ENCODE measurements around the gene GRIN1. TPM values are rescaled to one million over a fixed set of nuclear protein-coding genes. Genes with fewer than 3 reads are reported as not detected.

The GRIN1 gene
- total RNA-seq, 1 donor from 2014 or later = 0.77 TPM

DNA sequence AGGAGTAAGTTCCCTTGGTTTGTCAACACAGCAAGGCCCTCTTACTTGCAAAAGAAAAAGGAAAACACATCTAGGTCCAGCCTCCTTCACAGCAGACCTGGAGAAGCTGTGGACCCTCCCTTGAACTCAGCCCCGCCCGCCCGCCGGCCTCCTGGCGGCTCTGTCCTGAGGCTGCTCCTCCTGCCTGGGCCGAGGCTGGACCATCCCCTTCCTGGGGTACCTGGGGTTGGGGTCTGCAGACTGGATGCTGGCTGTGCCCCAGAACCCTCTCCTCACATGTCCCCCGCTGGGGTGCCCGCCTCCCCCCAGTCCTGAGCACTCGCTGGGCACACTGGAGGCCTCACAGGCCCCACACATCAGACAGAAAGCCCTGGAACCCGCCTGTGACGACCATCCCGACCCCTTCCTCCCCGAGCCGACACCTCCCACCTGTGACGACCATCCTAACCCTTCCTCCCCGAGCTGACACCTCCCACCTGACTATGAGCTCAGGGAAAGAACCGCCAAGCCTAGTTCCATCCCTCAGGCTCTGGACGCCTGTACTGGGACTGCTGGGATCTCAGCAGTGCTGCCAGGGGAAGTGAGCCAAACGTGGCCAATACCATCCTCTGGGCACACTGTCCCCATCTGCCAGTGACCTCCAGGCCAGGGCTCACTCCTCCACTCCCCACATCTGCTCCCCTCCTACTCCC, 40.1 kb downstream of the GRIN1 start:
- DNase-seq (ENCODE audit: low spot score, unreplicated experiment) = no peak
- peaks cover 9% of the 10 kb centered on the region for H3K36me3 Mint-ChIP-seq (ENCODE audit: insufficient read depth)
- no peak overlapping the region for H3K27ac Mint-ChIP-seq
- peaks cover 7% of the 10 kb centered on the region for H3K27me3 Mint-ChIP-seq
- no peaks in the 10 kb centered on the region for H3K9me3 Mint-ChIP-seq (ENCODE audit: low read depth)
- no peak overlapping the region for H3K4me3 Mint-ChIP-seq (ENCODE audit: low read depth)
- TF ChIP-seq, protein P1, sequence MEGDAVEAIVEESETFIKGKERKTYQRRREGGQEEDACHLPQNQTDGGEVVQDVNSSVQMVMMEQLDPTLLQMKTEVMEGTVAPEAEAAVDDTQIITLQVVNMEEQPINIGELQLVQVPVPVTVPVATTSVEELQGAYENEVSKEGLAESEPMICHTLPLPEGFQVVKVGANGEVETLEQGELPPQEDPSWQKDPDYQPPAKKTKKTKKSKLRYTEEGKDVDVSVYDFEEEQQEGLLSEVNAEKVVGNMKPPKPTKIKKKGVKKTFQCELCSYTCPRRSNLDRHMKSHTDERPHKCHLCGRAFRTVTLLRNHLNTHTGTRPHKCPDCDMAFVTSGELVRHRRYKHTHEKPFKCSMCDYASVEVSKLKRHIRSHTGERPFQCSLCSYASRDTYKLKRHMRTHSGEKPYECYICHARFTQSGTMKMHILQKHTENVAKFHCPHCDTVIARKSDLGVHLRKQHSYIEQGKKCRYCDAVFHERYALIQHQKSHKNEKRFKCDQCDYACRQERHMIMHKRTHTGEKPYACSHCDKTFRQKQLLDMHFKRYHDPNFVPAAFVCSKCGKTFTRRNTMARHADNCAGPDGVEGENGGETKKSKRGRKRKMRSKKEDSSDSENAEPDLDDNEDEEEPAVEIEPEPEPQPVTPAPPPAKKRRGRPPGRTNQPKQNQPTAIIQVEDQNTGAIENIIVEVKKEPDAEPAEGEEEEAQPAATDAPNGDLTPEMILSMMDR (IDR thresholded peaks at IDR 0.05; ENCODE audit: unreplicated experiment) = no peak
- no peaks in the 10 kb centered on the region for H3K4me1 Mint-ChIP-seq (ENCODE audit: low read depth)

- no peak overlapping the region for H3K4me3 Mint-ChIP-seq (ENCODE audit: low read depth)
- DNase-seq (ENCODE audit: low spot score, unreplicated experiment) = no peak
- H3K4me1 Mint-ChIP-seq (ENCODE audit: low read depth) = no peaks in the 10 kb centered on the region
- H3K27me3 Mint-ChIP-seq = peaks cover 7% of the 10 kb centered on the region
- H3K27ac Mint-ChIP-seq = no peak overlapping the region
- TF ChIP-seq, protein P1 (IDR thresholded peaks at IDR 0.05; ENCODE audit: unreplicated experiment) = no peak
- no peaks in the 10 kb centered on the region for H3K9me3 Mint-ChIP-seq (ENCODE audit: low read depth)
- peaks cover 9% of the 10 kb centered on the region for H3K36me3 Mint-ChIP-seq (ENCODE audit: insufficient read depth)
These were observed 40.8 kb downstream of the GRIN1 start for GRCh38 chr9:137179761-137180160.

- no peak overlapping the region for H3K4me3 Mint-ChIP-seq (ENCODE audit: low read depth)
- H3K27me3 Mint-ChIP-seq = peaks cover 7% of the 10 kb centered on the region
- no peak overlapping the region for H3K27ac Mint-ChIP-seq
- no peaks in the 10 kb centered on the region for H3K4me1 Mint-ChIP-seq (ENCODE audit: low read depth)
- no peaks in the 10 kb centered on the region for H3K9me3 Mint-ChIP-seq (ENCODE audit: low read depth)
- DNase-seq (ENCODE audit: low spot score, unreplicated experiment) = no peak
- H3K36me3 Mint-ChIP-seq (ENCODE audit: insufficient read depth) = peaks cover 9% of the 10 kb centered on the region
- TF ChIP-seq, protein P1 (IDR thresholded peaks at IDR 0.05; ENCODE audit: unreplicated experiment) = no peak
These were observed 41.5 kb downstream of the GRIN1 start for GRCh38 chr9:137180491-137180890.

GRCh38 chr9:137181680-137182079, 42.7 kb downstream of the GRIN1 start:
- Mint-ChIP-seq H3K27ac (no peak overlapping the region), H3K36me3 (ENCODE audit: insufficient read depth) (peaks cover 9% of the 10 kb centered on the region), H3K9me3 (ENCODE audit: low read depth) (no peaks in the 10 kb centered on the region), H3K4me1 (ENCODE audit: low read depth) (peaks cover under 1% of the 10 kb centered on the region), H3K27me3 (no peaks in the 10 kb centered on the region), H3K4me3 (ENCODE audit: low read depth) (no peak overlapping the region)
- TF ChIP-seq, protein P1 (IDR thresholded peaks at IDR 0.05; ENCODE audit: unreplicated experiment) = no peak
- no peak for DNase-seq (ENCODE audit: low spot score, unreplicated experiment)

DNA sequence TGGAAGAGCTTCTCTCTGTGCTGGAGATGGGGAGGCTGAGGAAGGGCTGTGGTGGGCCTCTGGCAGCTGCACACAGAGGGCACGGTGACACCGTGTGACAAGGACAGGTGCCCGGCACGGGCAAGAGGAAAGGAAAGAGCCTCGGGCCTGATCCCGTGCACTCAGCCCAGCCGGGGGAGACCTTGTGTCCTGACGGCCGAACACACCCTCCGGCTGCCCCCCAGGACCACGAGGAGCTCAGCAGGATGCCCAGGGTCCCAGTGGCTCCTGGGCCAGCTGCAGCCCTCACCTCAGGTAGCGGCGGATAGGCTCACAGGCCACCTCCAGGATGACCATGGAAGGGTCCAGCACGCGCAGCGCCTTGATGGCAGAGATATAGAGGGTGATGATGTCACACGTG, 43.9 kb downstream of the GRIN1 start:
- H3K4me3 Mint-ChIP-seq (ENCODE audit: low read depth) = no peak overlapping the region
- no peak for DNase-seq (ENCODE audit: low spot score, unreplicated experiment)
- H3K36me3 Mint-ChIP-seq (ENCODE audit: insufficient read depth) = peaks cover 4% of the 10 kb centered on the region
- H3K27ac Mint-ChIP-seq = no peak overlapping the region
- H3K9me3 Mint-ChIP-seq (ENCODE audit: low read depth) = no peaks in the 10 kb centered on the region
- TF ChIP-seq, protein P1 (IDR thresholded peaks at IDR 0.05; ENCODE audit: unreplicated experiment) = no peak
- no peaks in the 10 kb centered on the region for H3K27me3 Mint-ChIP-seq
- peaks cover 7% of the 10 kb centered on the region for H3K4me1 Mint-ChIP-seq (ENCODE audit: low read depth)

Measured in progenitor cell of endocrine pancreas (in vitro differentiated cells).